GM21423 (cell line): Measurements from ENCODE around the gene MACIR.

Experiments
- ATAC-seq: cut with Tn5 transposase; IDR thresholded peaks from one replicate; pipeline ENCODE4 v1.9.1; 2021; ENCODE audit warnings: mild to moderate bottlenecking, moderate library complexity; ENCODE audit not compliant: unreplicated experiment

MACIR gene

DNA sequence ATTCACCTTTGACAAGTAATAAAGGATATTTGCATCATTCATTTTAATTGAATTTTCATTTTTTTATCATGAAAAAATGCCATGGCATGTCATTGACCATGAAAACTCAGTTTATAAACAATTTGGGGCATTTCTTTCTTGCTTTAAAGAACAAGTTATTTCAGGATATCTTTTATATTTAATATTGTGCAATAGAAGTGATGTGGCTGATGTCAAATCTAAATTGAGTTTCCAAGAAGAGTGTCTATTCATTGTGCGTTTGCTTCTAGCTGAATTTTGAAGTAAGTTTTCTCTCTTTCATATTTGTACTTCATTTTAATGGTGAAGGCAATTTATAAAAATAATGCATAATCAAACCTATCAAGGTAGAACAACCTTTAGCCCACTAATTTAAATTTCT lies 30.5 kb downstream of the MACIR start:
- ATAC-seq = no peak

DNA sequence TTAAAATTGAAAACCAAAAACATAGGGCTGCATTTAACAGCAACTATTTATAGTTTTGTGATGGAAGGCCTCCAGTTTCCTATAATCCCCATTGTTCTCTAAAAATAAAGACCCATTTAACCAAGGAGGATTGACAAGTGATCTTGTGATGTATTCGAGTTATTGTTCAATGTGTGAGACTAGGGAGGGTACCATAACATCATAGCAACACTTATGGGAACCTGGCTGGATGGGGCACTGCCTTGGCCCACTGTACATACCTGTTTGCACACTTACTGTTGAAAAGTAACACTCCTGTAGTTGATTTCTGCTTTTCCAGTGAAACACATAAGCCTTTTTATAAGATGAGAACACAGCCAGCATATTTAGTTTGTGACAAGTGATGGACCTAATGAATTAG lies 32.3 kb downstream of the MACIR start:
- no peak for ATAC-seq

DNA sequence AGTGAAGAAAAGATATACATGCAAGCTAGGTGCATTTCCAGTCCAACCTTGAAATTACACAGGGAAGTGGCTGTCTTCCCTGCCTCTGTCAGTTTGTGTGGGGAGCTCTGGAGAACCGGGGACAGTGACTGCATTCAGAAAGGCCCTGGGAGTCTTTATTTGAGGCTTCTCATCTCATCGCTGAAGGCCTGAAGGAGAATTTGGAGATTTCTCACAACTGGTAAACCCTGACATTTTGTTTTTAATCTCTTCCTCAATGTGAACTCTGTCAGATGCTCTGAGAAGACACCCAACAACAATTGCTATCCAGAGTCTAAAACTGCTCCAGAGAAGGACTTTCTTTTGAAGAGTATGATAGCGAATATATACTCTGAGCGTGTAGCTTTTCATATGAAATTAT lies 33.0 kb downstream of the MACIR start:
- ATAC-seq = no peak

DNA sequence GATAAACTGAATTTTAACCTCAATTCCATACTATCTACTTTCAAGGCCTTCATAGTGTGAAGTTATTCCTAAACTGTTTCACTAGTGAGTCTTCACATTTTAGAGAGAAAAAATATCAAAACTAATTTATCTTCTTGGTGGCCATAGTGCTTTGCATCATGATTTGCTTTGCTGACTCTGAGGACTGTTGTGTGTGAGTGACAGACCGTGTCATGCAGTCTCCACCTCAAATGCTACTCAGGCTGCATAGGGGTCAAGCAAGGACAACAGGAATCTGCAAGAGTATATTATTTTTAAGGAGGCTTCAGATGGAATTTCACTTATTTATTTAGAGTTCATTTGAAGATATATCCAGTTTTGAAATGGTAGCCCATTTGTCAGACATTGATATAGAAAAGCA lies 34.5 kb downstream of the MACIR start:
- no peak for ATAC-seq

DNA sequence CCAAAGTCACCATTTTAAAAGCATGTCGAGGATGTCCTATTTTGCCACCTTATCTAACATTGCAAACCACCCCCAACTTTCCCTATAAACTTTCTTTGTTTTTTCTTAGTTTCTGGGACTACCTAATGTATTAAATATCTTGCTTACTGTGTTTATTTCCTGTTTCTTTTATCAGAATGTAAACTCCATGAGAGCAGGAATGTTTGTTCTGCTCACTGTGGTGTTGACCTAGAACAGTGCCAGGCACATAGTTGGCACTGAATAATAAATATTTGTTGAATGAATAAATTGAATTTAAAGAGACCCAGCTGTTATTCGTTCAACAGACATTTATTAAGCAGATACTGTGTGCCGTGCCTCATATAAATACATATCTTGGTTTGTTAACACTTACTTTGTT lies 35.2 kb downstream of the MACIR start:
- no peak for ATAC-seq

DNA sequence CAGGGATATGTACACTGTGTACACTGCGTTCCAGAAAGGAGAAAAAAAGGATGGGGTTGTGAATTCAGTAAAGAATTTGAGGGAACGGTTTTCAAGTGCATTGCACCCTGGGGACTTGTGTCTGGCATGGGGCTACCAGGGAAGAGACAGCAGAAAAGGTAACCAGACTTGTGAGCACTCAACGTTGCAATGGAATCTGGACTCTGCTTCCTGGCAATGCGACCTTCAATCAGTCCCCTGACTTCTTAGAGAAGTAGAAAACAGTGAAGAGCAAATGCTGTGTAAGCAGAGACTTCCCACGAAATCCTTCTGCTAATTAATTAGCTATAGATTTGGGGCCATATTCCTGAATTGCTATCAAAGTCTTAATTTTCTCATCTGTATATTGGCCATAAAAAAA lies 36.3 kb downstream of the MACIR start:
- no peak for ATAC-seq

DNA sequence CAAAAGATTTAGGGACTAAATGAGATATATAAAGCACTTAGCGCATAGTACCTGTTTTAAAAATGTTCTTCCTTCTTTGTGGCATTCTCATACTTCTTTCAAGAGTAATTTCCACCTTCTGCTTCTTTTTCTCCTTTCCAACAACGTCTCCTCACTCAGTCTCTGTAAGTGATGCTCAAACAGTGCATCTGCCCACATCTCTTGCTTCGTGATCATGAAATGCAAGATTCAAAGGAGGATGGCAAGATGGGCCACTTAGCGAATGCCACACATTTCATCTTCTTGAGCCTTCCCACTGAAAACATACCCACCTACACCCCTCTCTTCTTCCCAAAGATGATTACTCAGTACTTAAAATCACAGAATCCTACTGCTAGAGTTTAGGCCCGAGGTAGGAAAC lies 36.9 kb downstream of the MACIR start:
- ATAC-seq = no peak

DNA sequence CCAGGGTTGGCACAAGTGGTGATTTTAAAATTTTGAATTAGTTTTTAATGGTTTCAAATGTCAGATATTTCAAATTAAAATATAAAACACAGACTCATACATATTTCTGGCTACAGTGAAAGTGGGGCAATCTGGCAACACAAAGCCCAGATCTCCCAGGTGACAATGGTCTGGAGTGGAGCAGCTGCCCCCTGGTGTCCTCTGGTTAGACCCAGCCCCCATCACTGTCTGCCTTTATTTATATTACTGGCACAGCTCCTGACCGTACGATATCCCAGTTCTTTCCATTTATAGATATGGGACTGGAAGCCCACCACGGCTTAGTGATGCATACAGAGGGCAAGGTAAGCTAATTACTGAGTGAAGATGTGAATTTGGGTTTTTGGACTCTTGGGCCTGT lies 37.3 kb downstream of the MACIR start:
- no peak for ATAC-seq

DNA sequence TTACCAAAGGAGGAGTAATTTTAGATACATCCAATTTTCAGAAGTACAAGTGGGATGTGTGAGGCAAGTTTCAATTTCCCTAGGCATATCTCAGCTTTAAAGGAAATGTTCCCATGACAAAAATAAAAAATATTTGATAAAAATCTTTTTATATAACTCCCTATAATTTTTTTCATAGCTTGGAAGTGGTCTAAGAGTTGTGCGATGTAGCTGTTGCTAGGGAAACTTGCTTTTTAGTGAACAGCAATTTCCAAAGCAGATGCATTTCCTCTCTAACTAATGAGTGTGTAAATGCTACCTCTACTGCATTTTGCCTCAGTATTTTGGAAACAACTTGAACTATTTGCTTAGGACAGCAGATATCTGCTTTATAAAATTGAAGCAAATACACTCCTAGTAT lies 39.6 kb downstream of the MACIR start:
- no peak for ATAC-seq

DNA sequence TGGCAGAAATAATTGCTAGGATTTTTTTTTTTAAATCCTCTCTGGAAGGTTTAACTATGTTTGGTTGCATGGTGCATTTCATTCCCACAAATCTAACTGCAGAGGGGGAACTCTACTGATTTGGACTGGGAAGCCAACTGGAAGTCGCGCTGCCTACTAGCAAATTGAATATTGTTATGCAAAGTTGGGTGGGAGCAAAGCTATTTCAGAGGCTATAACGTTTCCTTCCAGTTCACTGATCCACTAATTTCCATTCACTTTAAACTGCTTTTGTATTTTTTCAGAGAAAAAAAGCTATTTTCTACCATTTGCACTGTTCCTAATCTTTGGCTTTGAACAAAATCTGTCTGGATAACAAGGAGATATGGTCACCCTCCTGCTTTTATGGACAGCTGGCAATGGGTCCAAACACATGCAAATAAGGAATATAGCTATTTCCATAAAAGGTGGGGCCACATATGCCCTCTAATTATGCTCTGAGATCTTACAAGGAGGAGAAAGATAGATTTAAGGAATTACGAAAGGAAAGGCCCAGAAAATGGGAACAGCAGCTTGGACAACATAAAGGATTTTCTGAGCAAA lies 40.1 kb downstream of the MACIR start:
- no peak for ATAC-seq

DNA sequence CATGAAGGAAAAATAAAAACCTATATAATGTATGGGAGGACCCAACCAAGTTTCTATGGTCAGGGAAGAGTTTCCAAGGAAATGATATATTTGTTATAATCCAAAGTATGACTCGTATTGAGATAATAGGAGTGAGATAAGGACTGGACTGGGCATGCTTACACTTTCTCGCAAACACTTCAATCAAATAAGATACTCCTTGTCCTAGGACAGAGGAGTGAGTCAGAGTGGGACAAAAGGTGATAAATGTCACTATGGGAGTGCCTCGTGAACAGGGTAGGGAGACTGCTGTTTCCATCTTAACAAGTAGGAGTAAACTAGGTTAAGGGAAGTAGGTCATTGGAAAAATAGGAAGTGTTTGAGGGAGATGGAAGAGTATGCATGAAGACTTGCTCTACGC lies 47.2 kb downstream of the MACIR start:
- no peak for ATAC-seq

DNA sequence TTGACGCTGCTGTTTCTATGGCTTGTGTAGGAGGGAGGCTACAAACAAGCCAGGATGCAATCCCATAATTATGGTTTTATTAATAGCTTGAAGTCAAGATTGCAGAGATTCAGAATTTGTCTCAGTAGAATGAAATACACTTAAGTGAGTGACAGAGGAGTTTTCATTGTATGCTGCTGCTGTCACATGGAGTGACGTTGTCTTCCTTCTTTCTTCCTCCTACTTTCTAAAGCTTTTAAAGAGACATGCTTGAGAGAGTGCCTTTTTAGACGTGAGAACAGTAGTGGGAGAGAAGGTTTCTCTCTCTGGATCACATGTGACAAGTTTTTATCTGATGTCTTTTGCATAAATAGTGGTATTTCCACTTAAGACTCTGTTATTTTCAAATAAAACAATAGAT lies 48.9 kb downstream of the MACIR start:
- no peak for ATAC-seq

DNA sequence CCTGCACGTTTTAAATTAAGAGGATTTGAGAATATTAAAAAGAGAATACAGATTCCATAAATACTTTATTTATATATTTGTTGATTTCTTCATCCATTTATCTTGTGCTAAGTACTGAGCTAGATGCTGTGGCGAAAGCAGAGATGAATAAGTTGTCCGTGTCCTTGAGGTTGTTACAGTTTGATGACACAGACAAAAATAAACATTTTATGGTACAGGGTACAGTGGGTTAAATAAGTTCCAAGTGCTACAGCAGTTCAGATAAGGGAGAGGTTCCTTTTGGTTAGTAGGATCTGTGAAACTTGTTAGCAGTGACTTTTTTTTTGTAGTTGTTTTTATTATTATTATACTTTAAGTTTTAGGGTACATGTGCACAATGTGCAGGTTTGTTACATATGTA lies 50.2 kb downstream of the MACIR start:
- no peak for ATAC-seq

DNA sequence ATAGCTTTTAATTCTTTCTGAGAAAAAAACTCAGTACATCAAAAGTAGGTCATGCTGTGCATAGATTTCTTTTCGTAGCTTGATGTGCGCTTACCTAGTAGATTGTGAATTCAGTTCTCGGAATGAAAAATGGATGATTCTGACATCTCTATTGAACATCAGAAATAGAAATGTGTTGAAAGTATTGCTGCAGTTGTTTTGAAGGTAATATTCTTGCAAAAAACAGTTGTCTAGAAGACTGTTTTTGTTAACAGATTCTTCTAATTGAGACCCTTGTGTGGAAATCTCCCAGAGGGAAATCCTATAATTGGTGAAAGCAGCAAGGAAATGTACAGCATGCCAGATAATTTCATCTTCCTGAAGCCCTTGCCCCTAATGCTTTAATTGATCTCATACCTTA lies 54.5 kb downstream of the MACIR start:
- ATAC-seq = no peak

DNA sequence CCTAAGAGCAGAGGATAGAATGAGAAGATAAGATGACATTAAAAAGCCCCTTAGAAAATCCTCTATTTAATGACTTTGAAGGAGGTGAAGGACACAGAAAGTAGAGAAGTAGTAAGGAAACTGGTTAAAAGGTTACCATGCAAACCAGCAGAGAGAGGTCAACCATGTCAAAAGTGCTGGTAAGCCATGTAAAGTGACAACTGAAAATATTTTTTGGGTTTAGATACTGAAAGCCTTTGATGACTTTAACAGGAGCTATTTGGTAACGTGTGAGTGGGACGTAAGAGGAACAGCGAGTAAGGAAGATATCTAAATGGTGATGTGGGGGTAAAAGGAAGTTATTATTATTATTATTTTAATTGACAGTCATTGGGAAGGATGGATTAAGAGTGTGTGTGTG lies 56.9 kb downstream of the MACIR start:
- ATAC-seq = no peak

DNA sequence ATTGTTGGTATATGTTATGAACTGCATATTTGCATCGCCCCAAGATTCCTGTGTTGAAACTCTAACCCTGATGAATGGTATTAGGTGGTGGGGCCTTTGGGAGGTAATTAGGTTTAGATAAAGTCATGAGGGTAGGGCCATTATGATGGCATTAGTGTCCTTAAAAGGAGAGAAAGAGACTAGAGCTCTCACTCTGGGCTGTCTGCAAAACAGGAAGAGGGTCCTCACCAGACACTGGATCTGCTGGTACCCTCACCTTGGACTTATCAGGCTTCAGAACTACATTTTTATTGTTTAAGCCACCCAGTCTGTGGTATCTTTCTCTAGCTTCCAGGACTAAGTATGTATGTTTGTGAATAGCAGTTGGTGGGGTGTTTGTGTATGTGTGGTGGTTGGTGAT lies 68.9 kb downstream of the MACIR start:
- ATAC-seq = no peak

DNA sequence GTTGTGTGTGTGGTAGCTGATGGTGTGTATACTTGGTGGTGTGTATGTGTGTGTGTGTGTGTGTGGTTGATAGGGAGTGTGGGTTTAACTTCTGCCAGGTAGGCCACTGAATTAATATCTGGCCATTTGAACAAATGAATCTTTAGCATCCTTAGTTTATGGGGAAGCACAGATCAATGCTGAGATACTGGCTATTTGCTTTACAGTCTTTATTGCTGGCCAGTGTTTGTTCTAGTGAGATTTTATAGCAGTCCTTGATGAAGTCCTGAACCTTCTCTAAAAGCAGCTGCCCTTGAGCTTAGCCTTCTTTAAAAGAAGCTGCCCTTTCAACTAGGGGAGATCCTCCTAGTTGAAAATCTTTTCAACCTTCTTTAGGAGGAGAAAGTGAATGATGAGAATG lies 69.3 kb downstream of the MACIR start:
- no peak for ATAC-seq
